IMR-90 (cell line): Measurements from ENCODE around the gene PKNOX1.

Experiments
- BHLHE40 ChIP-seq: fragments of 150-350 bp; IDR thresholded peaks from 2 replicates; pipeline ENCODE4 v1.6.1; 2016; ENCODE audit warnings: mild to moderate bottlenecking, low read depth, low read length
- CEBPB ChIP-seq: IDR thresholded peaks from 2 replicates; pipeline ENCODE4 v1.6.1; 2012; ENCODE audit warnings: low read depth, low read length, improper control_type of control experiment
- CHD1 ChIP-seq: IDR thresholded peaks from 2 replicates; pipeline ENCODE4 v1.6.1; 2012; ENCODE audit warnings: low read depth, low read length, improper control_type of control experiment
- ELK1 ChIP-seq: fragments of 150-350 bp; IDR thresholded peaks from 2 replicates; pipeline ENCODE4 v1.6.1; 2016; ENCODE audit warnings: low read depth, mild to moderate bottlenecking, low read length, moderate library complexity, borderline replicate concordance
- MAFK ChIP-seq: IDR thresholded peaks from 2 replicates; pipeline ENCODE4 v1.6.1; 2012; ENCODE audit warnings: low read depth, low read length, improper control_type of control experiment
- MAZ ChIP-seq: IDR thresholded peaks from 2 replicates; pipeline ENCODE4 v1.6.1; 2012; ENCODE audit warnings: low read depth, mild to moderate bottlenecking, low read length, improper control_type of control experiment, moderate library complexity, borderline replicate concordance
- MXI1 ChIP-seq: IDR thresholded peaks from 2 replicates; pipeline ENCODE4 v1.6.1; 2012; ENCODE audit warnings: low read depth, mild to moderate bottlenecking, low read length, moderate library complexity, borderline replicate concordance
- NFE2L2 ChIP-seq: fragments of 150-350 bp; IDR thresholded peaks from 2 replicates; pipeline ENCODE4 v1.6.1; 2016; ENCODE audit warnings: low read depth, mild to moderate bottlenecking, low read length
- POLR2A ChIP-seq: IDR thresholded peaks from 2 replicates; pipeline ENCODE4 v1.6.1; 2012; ENCODE audit warnings: mild to moderate bottlenecking, low read depth, low read length
- RAD21 ChIP-seq: IDR thresholded peaks from 2 replicates; pipeline ENCODE4 v1.6.1; 2012; ENCODE audit warnings: low read length, improper control_type of control experiment
- RCOR1 ChIP-seq: IDR thresholded peaks from 2 replicates; pipeline ENCODE4 v1.6.1; 2012; ENCODE audit warnings: mild to moderate bottlenecking, low read length, improper control_type of control experiment; ENCODE audit not compliant: insufficient replicate concordance
- RFX5 ChIP-seq: IDR thresholded peaks from 2 replicates; pipeline ENCODE4 v1.8.0; 2012; ENCODE audit warnings: low read depth, mild to moderate bottlenecking, low read length, moderate library complexity
- TF ChIP-seq, protein P1 (sequence below): conservative IDR thresholded peaks from 2 replicates; pipeline ENCODE4 v1.5.1; 2012; ENCODE audit warnings: mild to moderate bottlenecking, low read depth, low read length, improper control_type of control experiment
- TF ChIP-seq, protein P2 (sequence below): fragments of 150-350 bp; IDR thresholded peaks from 2 replicates; pipeline ENCODE4 v1.6.1; 2017; ENCODE audit warnings: mild to moderate bottlenecking, antibody characterized with exemption, low read length, low read depth

DNA sequence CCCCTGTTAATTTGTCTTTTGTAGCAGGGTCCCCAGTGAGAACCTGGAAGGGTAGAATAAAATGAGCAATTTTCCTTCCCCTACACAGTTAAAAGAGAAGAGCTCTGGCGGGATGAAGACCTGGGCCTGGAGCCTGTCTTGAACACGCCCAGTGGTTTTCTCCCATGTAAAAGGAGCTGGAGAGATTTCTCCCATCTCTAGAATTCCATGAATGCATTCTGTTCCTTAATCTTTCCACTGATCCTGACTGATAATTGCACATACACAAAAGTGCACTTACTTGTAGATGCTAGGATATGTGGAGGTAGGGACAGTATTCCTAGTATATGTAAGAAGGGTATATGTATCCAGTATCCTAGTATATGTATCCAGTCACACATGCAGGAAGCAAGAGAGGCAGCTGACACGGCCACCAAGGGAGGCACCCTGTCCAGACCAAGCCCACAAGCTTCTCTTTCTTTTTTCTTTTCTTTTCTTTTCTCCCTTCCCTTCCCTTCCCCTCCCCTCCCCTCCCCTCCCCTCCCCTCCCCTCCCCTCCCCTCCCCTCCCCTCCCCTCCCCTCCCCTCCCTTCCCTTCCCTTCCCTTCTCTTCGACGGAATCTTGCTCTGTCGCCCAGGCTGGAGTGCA is 11.9 kb upstream of the PKNOX1 start:
- no peak for TF ChIP-seq RCOR1
- TF ChIP-seq, protein P1, sequence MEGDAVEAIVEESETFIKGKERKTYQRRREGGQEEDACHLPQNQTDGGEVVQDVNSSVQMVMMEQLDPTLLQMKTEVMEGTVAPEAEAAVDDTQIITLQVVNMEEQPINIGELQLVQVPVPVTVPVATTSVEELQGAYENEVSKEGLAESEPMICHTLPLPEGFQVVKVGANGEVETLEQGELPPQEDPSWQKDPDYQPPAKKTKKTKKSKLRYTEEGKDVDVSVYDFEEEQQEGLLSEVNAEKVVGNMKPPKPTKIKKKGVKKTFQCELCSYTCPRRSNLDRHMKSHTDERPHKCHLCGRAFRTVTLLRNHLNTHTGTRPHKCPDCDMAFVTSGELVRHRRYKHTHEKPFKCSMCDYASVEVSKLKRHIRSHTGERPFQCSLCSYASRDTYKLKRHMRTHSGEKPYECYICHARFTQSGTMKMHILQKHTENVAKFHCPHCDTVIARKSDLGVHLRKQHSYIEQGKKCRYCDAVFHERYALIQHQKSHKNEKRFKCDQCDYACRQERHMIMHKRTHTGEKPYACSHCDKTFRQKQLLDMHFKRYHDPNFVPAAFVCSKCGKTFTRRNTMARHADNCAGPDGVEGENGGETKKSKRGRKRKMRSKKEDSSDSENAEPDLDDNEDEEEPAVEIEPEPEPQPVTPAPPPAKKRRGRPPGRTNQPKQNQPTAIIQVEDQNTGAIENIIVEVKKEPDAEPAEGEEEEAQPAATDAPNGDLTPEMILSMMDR, result no peak
- TF ChIP-seq RAD21, result no peak
- no peak for TF ChIP-seq NFE2L2
- no peak for TF ChIP-seq MXI1
- no peak for TF ChIP-seq POLR2A
- TF ChIP-seq CHD1, result no peak
- no peak for TF ChIP-seq ELK1
- TF ChIP-seq, protein P2, sequence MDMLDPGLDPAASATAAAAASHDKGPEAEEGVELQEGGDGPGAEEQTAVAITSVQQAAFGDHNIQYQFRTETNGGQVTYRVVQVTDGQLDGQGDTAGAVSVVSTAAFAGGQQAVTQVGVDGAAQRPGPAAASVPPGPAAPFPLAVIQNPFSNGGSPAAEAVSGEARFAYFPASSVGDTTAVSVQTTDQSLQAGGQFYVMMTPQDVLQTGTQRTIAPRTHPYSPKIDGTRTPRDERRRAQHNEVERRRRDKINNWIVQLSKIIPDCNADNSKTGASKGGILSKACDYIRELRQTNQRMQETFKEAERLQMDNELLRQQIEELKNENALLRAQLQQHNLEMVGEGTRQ, result no peak
- no peak for TF ChIP-seq BHLHE40
- no peak for TF ChIP-seq MAZ
- TF ChIP-seq RFX5, result no peak
- TF ChIP-seq MAFK, result no peak
- no peak for TF ChIP-seq CEBPB
